ENCODE measurements around the gene MSRB1. TPM values are rescaled to one million over a fixed set of nuclear protein-coding genes. Genes with fewer than 3 reads are reported as not detected.

MSRB1 gene
- total RNA-seq (5.6 and 7.1 TPM in 2 replicates), polyA plus RNA-seq (21.4 and 25.6 TPM in 2 replicates), polyA minus RNA-seq (ENCODE audit: low replicate concordance) (42.3 and 45.5 TPM in 2 replicates)
- polyA plus RNA-seq (2012), result 28.2 and 34.8 TPM in 2 replicates

- Histone ChIP-seq H3K4me3 (replicated peaks in 1 of 4; ENCODE audit: control extremely low read depth in 1 of 4, insufficient read depth in 1 of 4, low read depth in 3 of 4, low read length in 4 of 4) (peak within 1 kb of the TSS; percentile 79 to 93 (median 82)), H3K9me3 (ENCODE audit: control insufficient read depth, insufficient read depth, low read depth, low read length) (no peaks in the 10 kb centered on the region), H3K27ac (ENCODE audit: insufficient read depth, low read length) (peak within 1 kb of the TSS; percentile 51), H2AFZ (ENCODE audit: low read length) (peak within 1 kb of the TSS; percentile 90), H3K27me3 (ENCODE audit: control insufficient read depth, insufficient read depth, low read length) (no peaks in the 10 kb centered on the region), H3K36me3 (ENCODE audit: control insufficient read depth, insufficient read depth, low read length) (peaks cover 8% of the 10 kb centered on the region), H3K4me1 (ENCODE audit: control insufficient read depth, extremely low read depth, insufficient read depth, low read length) (peaks cover 7% of the 10 kb centered on the region), H3K4me2 (ENCODE audit: extremely low read depth, insufficient read depth, low read length) (peak within 1 kb of the TSS; percentile 92), H3K79me2 (ENCODE audit: control insufficient read depth, insufficient read depth, low read length) (no peaks in the 10 kb centered on the region), H4K20me1 (ENCODE audit: control insufficient read depth, extremely low read depth, insufficient read depth, low read length) (no peaks in the 10 kb centered on the region), H3K9ac (ENCODE audit: insufficient read depth, low read length) (peak within 1 kb of the TSS; percentile 76)
- DNase-seq (ENCODE audit: low read depth in 2 of 2), result peak; percentile 95 to 97
- no peak for TF ChIP-seq CTCF (conservative IDR thresholded peaks at IDR 0.05 in 1 of 2, IDR thresholded peaks at IDR 0.05 in 1 of 2; ENCODE audit: low read depth in 1 of 2, low read length in 2 of 2)
- no peak for TF ChIP-seq EZH2 (IDR thresholded peaks at IDR 0.05; ENCODE audit: low read length, missing control alignments)
These were observed at the start of gene MSRB1 for GRCh38 chr16:1942810-1943726. Gene MSRB1 (minus strand): TSS chr16:1943199. CDS start chr16:1943156, 43 bp downstream.

GRCh38 chr16:1991948-1992703 lies 49.1 kb upstream of the MSRB1 start:
- H3K36me3 ChIP-seq (ENCODE audit: control insufficient read depth, insufficient read depth, low read length), result peaks cover under 1% of the 10 kb centered on the region
- no peak overlapping the region for H3K27ac ChIP-seq (ENCODE audit: insufficient read depth, low read length)
- H3K79me2 ChIP-seq (ENCODE audit: control insufficient read depth, insufficient read depth, low read length), result no peaks in the 10 kb centered on the region
- H3K9me3 ChIP-seq (ENCODE audit: control insufficient read depth, insufficient read depth, low read depth, low read length), result no peaks in the 10 kb centered on the region
- H2AFZ ChIP-seq (ENCODE audit: low read length), result peak overlapping the region; percentile 75
- peak; percentile 81 to 90 for DNase-seq (ENCODE audit: low read depth in 2 of 2)
- peak overlapping the region in 3 of 4 experiments; percentile 13 to 36 (median 15) for H3K4me3 ChIP-seq (replicated peaks in 1 of 4; ENCODE audit: control extremely low read depth in 1 of 4, insufficient read depth in 1 of 4, low read depth in 3 of 4, low read length in 4 of 4)
- H3K4me2 ChIP-seq (ENCODE audit: extremely low read depth, insufficient read depth, low read length), result peak overlapping the region; percentile 68
- peaks cover 11% of the 10 kb centered on the region for H3K4me1 ChIP-seq (ENCODE audit: control insufficient read depth, extremely low read depth, insufficient read depth, low read length)
- TF ChIP-seq EZH2 (IDR thresholded peaks at IDR 0.05; ENCODE audit: low read length, missing control alignments), result no peak
- no peak for TF ChIP-seq CTCF (conservative IDR thresholded peaks at IDR 0.05 in 1 of 2, IDR thresholded peaks at IDR 0.05 in 1 of 2; ENCODE audit: low read depth in 1 of 2, low read length in 2 of 2)
- no peak overlapping the region for H3K9ac ChIP-seq (ENCODE audit: insufficient read depth, low read length)
- H3K27me3 ChIP-seq (ENCODE audit: control insufficient read depth, insufficient read depth, low read length), result peaks cover 21% of the 10 kb centered on the region
- no peaks in the 10 kb centered on the region for H4K20me1 ChIP-seq (ENCODE audit: control insufficient read depth, extremely low read depth, insufficient read depth, low read length)

GRCh38 chr16:1991588-1991947 lies 48.6 kb upstream of the MSRB1 start:
- H3K79me2 ChIP-seq (ENCODE audit: control insufficient read depth, insufficient read depth, low read length), result no peaks in the 10 kb centered on the region
- TF ChIP-seq CTCF (conservative IDR thresholded peaks at IDR 0.05 in 1 of 2, IDR thresholded peaks at IDR 0.05 in 1 of 2; ENCODE audit: low read depth in 1 of 2, low read length in 2 of 2) (no peak), EZH2 (IDR thresholded peaks at IDR 0.05; ENCODE audit: low read length, missing control alignments) (no peak)
- H3K4me2 ChIP-seq (ENCODE audit: extremely low read depth, insufficient read depth, low read length), result peak overlapping the region; percentile 68
- H3K27me3 ChIP-seq (ENCODE audit: control insufficient read depth, insufficient read depth, low read length), result peaks cover 21% of the 10 kb centered on the region
- peaks cover 5% of the 10 kb centered on the region for H3K36me3 ChIP-seq (ENCODE audit: control insufficient read depth, insufficient read depth, low read length)
- no peaks in the 10 kb centered on the region for H4K20me1 ChIP-seq (ENCODE audit: control insufficient read depth, extremely low read depth, insufficient read depth, low read length)
- peak overlapping the region in 3 of 4 experiments; percentile 13 to 36 (median 15) for H3K4me3 ChIP-seq (replicated peaks in 1 of 4; ENCODE audit: control extremely low read depth in 1 of 4, insufficient read depth in 1 of 4, low read depth in 3 of 4, low read length in 4 of 4)
- peaks cover 7% of the 10 kb centered on the region for H3K4me1 ChIP-seq (ENCODE audit: control insufficient read depth, extremely low read depth, insufficient read depth, low read length)
- no peak for DNase-seq (ENCODE audit: low read depth in 2 of 2)
- no peak overlapping the region for H3K27ac ChIP-seq (ENCODE audit: insufficient read depth, low read length)
- no peaks in the 10 kb centered on the region for H3K9me3 ChIP-seq (ENCODE audit: control insufficient read depth, insufficient read depth, low read depth, low read length)
- H3K9ac ChIP-seq (ENCODE audit: insufficient read depth, low read length), result no peak overlapping the region
- H2AFZ ChIP-seq (ENCODE audit: low read length), result peak overlapping the region; percentile 75
